GM19324 (cell line): ENCODE results near the gene MAP1LC3B.

Experiments used
- ATAC-seq: cut with Tn5 transposase; IDR thresholded peaks from one replicate; pipeline ENCODE4 v1.9.1; 2021; ENCODE audit warnings: mild to moderate bottlenecking, moderate library complexity; ENCODE audit not compliant: unreplicated experiment, low FRiP score

Gene MAP1LC3B

DNA sequence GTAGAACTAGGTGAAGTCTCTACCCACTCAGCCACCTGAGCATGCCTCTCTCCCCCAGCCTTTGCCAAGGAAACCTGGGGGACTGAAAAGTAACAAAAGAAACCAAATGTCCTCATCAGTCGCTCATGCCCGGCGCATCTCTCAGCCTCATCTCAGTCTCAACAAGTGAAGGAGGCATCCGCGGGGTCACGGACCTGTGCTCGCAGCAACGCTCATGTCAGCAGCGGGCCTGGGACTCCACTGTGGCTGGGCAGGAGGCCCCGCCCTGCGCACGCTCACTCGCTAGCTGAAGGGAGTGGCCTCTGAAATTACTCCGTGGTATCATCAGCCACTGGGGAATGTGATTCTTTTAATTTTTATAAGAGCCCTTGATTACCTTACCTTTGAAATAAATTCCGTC, 31.3 kb downstream of the MAP1LC3B start:
- no peak for ATAC-seq

DNA sequence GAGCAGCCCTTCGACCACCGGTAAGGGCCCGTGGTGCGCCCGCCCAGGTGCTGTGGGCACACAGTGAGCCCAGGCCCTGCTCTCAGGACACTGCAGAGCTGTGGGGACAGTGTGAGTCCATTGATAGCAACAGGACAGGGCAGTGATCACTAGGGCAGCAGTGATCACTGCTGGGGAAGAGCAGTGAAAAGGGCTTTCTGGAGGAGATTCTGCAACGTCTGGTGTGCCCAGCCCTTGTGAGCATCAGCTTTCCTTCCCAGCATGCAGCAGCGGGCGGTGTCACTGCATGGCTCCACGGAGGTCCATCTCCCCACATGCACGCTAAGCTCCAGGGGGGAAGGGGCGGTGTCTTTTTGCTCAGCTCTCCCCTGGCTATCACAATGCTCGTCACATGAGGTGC, 32.1 kb downstream of the MAP1LC3B start:
- no peak for ATAC-seq

DNA sequence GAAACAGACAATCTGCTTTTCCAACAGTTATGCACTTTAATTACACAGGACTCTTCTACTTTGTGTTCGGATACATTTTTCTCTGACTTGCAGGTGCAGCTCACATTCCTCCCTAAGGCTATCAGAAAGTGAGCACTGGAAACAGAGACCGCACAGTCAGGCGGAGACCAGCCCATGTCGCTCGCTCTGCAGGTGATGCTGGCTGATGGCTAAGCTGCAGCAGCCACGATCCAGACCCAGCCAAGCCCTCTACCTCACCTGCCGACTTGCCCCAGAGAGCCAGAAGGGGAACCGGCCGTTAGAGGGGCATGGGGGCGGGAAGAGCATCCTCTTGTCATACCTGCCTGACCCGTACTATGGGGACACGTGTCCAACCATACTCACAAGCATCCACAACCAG, 33.8 kb downstream of the MAP1LC3B start:
- ATAC-seq = no peak

DNA sequence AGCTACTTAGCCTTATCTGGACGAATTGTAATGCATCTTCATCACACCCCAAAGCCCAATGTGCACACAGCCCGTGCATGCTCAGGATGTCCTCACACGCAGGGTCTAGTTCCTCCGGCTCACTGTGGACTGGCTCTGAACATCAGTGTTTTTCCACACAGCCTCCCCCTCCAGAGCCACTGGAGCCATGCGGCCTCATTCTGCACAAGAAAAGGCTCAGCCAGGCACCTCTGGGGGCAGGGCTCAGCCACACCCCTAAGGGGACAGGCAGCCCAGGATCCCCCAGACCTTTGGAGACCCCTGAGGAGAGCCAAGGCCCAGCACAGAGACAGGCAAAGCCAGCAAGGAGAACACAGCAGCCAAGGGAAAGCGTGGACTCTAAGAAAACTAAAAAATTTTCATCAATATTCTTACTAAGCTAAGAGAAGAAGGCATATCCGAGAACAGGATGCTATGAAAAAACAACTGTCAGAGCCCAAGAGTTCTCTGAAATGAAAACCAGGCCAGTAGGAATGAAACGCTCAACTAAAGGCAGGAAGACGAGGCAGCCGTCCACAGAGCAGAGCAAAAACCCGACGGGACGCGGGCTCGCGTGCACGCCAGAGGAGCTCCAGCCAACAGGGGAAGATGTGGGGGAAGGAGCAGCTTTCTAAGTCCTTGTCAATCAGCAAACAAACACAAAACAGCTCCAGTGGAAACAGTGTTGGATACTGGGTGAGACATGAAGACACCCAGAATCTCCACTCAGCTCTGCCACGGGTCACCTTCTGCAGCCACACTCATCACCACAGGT, 34.5 kb downstream of the MAP1LC3B start:
- no peak for ATAC-seq

DNA sequence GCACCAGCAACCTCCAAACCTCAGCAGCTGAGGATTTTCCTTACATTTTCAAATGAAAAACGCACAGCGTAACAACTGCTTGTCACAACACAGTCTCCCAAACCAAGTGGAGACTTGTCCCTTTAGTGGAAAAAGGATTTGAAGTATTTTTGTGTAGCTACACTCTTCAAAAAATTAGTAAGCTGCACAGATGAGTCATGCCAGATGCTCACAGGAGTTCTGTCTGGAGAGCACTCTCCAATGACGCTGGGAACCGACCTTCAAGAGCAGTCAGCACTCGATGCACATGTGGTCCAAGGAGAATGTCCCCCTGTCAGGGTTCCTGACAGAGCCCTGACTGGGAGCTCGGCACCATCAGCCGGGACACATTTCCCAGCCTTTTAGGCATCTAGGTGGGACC, 39.8 kb downstream of the MAP1LC3B start:
- ATAC-seq = no peak

DNA sequence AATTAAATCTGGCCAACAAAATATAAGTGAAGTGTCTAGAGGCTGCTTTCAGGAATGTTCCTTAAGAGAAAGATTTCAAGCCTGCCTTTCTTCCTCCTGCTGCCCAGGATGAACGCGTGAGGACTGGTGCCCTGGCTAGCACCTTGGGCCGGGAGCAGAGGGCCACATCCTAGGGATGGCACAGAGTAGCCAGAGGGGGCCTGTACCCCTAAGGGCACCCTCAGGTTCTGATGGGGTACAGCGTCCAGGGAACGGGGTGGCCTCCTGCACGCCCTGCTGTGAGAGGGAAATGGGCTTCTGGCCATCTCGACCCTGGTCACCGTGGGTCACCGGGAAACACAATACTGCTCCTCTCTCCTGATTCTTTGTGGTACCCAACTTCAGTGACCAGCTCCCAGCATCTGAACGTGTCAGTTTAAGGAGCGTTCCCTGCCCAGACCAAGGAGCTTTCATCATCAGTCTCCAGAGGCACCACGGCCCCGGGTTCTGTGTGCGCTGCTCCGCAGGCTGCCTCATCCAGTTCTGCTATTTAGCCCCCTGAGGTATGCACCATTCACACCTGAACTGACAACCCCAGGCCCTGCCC, 40.3 kb downstream of the MAP1LC3B start:
- no peak for ATAC-seq

DNA sequence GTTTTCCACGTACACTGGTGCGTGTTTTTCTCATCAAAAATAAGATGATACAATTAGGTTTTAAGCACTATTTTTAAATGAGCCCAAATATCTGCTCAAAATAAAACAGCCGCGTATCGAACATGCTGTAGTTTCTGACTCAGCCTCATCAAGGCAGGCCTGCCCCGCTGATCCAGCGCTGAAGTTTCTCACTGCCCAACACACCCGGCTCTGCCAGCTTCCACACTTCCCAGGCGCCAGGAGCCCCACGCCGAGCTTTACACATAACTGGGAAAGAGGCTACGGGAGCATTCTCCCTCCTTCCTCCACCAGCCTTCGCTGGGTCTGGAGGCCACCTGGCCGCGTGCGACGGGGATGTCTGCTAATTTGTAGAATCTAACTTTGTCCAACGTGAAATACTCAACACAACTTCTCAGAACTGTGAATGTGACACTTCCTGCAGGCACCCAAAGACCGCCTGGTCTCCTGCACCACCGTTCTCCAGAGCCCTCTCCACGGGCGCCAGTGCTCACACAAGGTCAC, 42.1 kb downstream of the MAP1LC3B start:
- no peak for ATAC-seq

DNA sequence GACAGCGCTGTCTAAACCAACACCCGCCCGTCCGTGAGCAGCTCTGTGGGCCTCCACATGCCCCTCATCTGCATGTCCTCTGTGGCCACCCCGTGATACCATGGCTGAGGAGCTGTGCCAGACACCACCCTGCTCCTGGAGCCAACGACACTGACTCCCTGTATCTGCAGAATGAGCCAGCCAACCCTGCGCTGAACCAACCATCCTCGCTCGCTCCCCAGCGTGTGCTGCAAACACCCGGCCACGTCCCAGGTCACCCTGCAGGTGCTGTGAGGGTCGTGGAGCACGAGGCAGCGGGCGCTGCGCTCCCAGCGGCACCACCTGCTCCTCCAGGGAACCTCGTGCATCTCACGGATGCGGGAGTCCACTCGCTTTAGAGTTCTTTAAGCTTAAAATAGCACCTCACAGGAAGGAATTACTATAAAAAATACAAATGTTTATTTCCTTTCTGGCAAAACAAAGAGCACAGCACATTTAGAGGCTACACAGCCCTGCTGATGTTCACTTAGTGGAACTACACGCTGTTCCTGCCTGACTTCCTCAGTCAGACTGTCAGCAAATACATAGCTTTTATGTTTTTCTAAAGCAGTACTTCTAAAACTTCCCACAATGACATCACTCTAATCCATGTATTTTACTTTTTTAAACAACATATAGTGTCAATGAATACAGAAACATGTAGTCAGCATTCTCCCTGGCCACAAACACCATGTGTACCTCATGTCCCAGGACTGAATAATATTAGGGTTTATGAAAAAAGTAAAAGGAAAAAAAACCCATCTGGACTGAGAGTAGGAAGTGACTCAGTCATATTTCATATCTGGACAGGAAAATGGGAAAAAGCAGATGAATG, 43.5 kb downstream of the MAP1LC3B start:
- no peak for ATAC-seq

DNA sequence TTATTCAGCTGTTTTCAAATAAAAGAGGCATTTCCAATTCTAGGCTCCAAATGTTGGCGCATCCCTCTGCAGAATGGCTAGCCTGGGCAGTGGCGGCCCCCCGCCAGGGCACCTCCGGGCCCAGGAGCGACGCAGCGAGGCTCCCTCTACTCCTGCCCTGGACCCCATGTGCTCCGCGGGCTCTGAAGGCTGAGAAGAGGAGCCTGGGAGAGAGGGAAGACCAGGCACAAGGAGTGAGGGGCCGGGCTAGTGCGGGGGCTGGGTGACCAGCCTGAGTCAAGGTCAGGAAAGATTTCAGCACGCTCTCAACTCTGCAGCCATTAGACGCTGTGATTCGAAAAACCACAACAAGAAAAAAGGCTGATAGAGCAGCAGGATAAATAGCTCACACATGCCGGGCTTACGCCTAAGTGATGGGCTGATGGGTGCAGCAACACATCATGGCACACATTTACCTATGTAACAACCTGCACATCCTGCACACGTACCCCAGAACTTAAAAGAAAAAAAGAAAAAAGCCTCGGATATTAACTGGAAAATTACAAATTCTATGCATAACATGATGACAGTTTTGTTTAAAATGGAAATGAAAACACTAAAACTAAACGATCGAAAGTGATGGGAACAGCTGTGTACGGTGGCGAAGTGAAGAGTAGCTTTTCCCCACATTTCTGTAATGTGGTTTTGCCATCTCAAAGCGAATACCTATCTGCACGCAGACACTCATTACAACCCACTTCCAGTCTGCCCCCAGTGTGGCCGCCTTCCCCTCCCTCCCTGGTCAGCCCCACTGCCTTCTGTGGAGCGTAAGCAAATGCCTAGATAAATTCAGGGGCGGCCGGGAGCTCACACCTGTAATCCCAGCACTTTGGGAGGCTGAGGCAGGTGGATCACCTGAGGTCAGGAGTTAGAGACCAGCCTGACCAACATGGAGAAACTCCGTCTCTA, 44.4 kb downstream of the MAP1LC3B start:
- no peak for ATAC-seq

DNA sequence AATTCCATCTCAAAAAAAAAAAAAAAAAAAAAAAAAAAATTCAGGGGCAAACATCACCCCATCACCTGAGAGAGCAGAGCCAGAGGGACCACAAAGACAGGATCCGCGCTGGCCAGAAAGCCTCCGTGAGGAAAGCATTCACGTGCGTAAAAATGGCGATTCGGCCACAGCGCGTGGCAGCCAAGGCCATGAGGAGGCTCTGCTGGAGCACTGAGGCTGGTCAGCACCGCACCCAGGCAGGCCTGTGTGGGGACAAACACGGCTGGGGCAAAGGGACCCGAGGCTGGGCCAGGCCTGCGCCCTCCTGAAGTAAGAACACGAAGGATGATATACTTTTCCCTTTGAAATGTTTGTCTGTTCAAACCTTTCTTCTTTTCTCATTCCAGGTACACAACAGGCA, 45.2 kb downstream of the MAP1LC3B start:
- no peak for ATAC-seq

DNA sequence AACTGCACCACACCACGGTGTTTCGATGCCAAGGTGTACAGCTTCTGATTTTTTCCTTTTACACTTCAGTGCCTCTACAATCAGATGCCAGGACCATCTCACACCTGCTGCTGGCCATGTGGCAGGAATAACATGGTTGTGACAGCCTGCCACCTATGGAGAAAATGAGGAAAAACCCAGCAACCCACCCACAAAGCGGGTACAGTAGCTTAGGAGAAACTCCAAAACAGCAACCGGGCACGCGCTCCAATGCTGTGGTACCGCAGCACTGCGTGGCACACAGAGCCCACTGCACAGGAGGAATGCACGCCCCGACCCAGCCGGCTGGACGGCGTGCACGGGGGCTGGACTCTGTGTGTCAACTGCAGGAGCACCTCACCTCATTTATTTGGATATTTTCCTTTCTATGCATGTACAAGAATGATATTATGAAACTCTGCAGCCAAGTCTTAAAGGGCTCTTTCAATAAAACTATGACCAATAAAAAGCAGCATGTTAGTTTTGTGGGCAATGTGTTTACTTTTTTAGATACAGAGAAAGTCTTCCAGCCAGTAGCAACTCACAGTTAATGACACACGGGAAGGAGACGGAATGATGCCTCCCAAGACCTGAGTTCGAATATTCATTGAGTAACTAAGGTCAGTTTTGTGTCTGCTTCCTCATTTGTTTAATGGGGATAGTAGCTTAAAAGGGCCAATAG, 45.9 kb downstream of the MAP1LC3B start:
- no peak for ATAC-seq

DNA sequence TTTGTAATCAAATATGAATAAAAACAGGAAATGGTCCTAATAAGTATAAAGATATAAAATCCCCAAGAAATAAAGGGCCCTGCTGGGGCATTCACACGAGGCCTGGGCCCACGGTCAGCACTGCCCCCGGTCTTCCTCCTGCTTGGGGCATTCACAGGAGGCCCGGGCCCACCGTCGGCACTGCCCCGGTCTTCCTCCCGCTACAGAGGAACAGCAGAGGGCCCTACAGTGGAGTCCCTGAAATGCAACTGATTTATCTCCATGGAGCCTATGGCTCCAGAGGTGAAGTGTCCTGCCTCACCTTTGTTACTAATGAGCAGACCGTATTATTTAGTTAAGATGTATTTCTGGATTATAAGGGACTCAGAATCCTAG, 46.5 kb downstream of the MAP1LC3B start:
- no peak for ATAC-seq

DNA sequence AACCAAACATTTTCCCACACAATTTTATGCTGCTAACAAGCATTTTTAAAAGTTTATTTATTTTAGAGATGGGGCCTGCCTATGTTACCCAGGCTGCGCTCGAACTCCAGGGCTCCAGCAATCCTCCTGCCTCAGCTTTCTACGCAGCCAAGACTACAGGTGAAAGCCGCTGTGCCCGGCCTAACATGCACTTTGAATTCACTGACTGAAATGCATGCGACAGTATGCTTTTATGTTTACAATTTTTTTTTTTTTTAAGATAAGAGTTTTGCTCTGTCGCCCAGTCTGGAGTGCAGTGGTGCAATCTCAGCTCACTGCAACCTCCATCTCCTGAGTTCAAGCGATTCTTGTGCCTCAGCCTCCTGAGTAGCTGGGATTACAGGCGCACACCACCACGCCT, 47.8 kb downstream of the MAP1LC3B start:
- no peak for ATAC-seq

DNA sequence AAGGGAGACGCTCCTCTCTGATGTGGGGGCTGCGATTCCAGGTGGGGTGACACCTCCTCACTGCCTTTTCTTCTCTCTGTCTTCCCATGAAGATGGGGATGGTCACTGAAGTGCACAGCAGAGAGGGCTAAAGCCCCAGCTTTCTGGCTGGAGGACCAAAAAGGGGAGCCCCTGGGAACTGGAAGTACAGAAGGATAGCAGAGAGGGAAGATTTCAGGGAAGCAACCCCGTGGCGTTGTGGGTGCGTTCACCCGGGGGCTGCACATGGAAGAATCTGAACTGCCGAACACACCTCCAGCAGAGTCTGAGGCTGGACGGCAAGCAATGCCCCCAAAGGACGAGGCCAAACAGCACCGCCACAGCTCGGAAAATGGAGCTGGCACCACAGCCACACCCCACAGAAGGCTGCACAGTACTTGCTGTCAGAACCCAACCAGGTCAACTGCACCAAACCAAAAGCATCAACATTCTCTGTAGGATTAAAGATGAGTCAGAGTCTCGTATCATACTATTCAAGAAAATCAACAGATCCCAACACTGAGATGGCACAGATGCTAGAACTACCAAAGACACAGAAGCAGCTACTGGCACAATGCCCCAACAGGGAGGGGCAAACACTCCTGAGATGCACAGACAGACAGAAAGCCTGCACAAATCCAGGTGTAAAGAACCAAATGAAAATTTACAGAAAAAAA, 49.9 kb downstream of the MAP1LC3B start:
- no peak for ATAC-seq

DNA sequence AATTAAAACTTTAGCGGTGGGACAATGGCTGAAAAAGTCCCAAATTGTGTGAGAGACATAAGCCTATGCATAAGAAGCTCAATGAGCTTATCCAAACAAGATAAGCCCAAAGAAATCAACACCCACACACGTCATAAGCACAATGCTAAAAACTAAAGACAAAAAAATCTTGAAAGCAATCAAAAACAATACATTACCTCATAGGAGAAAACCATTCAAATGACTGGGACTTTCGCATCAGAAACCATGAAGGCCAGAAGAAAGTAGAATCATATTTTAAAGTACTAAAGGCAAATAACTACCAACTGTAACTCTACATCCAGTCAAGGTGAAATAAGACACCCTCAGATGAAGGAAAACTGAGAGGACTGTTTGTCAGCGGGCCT, 50.4 kb downstream of the MAP1LC3B start:
- no peak for ATAC-seq

DNA sequence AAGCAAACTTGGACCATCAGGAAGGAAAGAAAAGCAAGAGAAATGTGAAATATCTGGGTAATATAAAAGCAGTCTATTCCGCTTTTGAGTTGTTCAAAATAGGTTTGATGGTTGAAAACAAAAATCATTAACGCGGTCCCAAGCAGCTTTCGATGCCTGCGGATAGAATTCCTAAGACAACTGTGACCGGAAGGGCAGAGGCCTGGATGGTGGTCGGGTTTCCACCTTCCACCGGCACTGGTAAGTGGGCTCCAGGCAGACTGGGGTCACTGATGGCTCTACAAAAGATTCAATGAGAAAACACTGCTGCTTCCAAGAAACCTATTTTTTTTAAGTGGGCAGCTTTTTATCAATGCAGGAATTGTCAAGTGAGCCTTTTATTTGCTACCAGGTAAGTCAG, 50.9 kb downstream of the MAP1LC3B start:
- no peak for ATAC-seq

DNA sequence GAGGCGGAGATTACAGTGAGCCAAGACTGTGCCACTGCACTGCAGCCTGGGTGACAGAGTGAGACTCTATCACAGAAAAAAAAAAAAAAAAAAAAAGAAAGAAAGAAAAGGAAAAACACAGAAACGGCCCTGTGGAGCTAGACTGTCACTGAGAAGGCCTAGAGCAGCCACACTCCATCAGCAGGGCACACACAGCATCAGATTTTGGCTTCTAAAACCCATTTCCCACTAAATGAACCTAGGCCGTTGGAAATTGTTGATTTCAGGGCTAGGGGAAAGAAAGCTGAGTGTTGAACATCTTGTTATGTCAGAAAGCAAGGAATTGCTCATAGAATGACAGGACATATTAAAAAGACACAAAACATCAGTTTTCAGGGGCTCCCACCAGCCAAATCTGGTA, 51.8 kb downstream of the MAP1LC3B start:
- ATAC-seq = no peak

DNA sequence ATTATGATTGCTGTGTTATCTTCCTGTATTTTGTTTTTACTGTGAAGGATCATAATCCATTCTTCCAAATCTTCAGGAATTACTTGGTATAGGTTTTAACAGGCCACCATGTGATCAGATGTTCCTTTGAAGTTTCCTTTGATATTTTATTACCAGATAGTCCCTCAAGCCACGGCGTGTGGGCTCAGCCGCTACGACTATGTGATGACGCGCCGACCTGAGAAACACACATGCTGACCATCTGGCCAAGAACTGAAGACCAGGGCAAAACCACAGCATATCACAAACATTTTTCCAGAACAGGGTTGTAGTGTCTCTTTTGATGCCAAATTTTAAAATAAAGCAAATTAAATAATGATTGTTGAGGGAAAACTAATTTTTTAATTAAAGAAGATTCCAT, 53.4 kb downstream of the MAP1LC3B start:
- ATAC-seq = no peak

DNA sequence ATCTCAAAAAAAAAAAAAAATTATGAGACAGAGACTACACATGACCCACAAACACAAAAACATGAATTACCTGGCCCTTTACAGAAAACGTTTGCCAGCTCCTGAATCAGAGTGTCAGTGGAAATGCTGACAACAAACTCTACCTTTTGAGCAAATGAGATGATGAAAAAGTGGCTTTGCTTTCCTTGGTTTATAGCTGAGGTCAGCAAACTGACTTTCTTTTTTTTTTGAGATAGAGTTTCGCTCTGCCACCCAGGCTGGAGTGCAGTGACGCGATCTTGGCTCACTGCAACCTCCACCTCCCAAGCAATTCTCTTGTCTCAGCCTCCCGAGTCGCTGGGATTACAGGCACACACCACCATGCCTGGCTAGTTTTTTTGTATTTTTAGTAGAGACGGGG, 54.3 kb downstream of the MAP1LC3B start:
- ATAC-seq = no peak
